SK-N-SH (cell line): ENCODE measurements around the gene UBC.

ENCODE experiments used
- EP300 ChIP-seq, 2 experiments: IDR thresholded peaks; 2 replicates each; pipeline versions ENCODE4 v1.4.0 to v1.6.1; 2012; ENCODE audit warnings: borderline replicate concordance in 1 of 2, low read depth in 1 of 2, low read length in 1 of 2
- GATA2 ChIP-seq: sonication (generic); formaldehyde crosslinking; IDR thresholded peaks from 2 replicates; pipeline ENCODE4 v1.5.0; 2020; ENCODE audit warnings: mild to moderate bottlenecking, missing genetic modification reagents
- POLR2AphosphoS5 ChIP-seq: IDR thresholded peaks from 2 replicates; pipeline ENCODE4 v1.6.1; 2012; ENCODE audit warnings: low read depth, low read length
- TF ChIP-seq, protein P1 (sequence below): IDR thresholded peaks from 2 replicates; pipeline ENCODE4 v1.4.0; 2012; ENCODE audit warnings: low read depth, borderline replicate concordance
- TF ChIP-seq, protein P2 (sequence below): fragments of 200-600 bp; sonication (generic); IDR thresholded peaks from 2 replicates; pipeline ENCODE4 v1.6.1; 2017; ENCODE audit warnings: antibody characterized with exemption, mild to moderate bottlenecking, moderate library complexity
- TF ChIP-seq, protein P3 (sequence below): IDR thresholded peaks from 2 replicates; pipeline ENCODE4 v1.4.0; 2012; ENCODE audit warnings: low read depth
- TF ChIP-seq, protein P4 (sequence below): IDR thresholded peaks from 2 replicates; pipeline ENCODE4 v1.6.1; 2012; ENCODE audit warnings: mild to moderate bottlenecking, low read depth, low read length, moderate library complexity

DNA sequence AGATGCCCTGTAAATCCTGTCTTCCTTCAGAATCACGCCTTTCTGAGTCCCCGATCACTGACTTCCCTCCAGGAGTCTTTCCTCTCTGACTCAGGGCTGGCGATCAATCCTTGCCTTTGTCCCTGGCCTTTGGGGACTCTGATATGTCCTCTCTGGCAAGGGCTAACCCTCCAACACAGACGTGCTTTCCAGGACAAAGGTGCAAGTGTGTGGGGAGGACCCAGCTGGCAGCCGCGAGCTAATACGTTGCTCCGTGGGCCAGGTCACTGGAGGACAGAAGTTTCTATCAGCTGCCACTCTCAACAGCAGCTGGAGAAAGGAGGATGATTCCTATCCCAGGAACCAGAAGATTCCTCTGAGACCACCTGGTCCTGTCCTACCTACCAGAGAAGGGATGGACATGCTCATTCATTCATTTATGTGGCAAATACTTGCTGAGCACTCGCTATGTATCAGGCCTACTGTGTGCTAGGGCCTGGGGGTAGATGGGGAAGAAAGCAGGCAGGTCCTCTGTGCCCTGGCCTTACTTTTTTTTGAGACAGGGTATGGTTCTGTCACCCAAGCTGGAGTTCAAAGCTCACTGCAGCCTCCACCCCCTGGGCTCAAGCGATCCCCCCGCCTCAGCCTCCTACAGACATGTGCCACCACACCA, 42.3 kb downstream of the UBC start:
- TF ChIP-seq POLR2AphosphoS5 (no peak), EP300 (IDR thresholded peaks at IDR 0.05; ENCODE audit: borderline replicate concordance in 1 of 2, low read depth in 1 of 2, low read length in 1 of 2) (no peak), GATA2 (CRISPR knock-in tag) (no peak)
- TF ChIP-seq, protein P1, sequence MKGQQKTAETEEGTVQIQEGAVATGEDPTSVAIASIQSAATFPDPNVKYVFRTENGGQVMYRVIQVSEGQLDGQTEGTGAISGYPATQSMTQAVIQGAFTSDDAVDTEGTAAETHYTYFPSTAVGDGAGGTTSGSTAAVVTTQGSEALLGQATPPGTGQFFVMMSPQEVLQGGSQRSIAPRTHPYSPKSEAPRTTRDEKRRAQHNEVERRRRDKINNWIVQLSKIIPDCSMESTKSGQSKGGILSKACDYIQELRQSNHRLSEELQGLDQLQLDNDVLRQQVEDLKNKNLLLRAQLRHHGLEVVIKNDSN = no peak
- TF ChIP-seq, protein P2, sequence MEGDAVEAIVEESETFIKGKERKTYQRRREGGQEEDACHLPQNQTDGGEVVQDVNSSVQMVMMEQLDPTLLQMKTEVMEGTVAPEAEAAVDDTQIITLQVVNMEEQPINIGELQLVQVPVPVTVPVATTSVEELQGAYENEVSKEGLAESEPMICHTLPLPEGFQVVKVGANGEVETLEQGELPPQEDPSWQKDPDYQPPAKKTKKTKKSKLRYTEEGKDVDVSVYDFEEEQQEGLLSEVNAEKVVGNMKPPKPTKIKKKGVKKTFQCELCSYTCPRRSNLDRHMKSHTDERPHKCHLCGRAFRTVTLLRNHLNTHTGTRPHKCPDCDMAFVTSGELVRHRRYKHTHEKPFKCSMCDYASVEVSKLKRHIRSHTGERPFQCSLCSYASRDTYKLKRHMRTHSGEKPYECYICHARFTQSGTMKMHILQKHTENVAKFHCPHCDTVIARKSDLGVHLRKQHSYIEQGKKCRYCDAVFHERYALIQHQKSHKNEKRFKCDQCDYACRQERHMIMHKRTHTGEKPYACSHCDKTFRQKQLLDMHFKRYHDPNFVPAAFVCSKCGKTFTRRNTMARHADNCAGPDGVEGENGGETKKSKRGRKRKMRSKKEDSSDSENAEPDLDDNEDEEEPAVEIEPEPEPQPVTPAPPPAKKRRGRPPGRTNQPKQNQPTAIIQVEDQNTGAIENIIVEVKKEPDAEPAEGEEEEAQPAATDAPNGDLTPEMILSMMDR = no peak
- TF ChIP-seq, protein P3, sequence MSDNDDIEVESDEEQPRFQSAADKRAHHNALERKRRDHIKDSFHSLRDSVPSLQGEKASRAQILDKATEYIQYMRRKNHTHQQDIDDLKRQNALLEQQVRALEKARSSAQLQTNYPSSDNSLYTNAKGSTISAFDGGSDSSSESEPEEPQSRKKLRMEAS = no peak
- TF ChIP-seq, protein P4, sequence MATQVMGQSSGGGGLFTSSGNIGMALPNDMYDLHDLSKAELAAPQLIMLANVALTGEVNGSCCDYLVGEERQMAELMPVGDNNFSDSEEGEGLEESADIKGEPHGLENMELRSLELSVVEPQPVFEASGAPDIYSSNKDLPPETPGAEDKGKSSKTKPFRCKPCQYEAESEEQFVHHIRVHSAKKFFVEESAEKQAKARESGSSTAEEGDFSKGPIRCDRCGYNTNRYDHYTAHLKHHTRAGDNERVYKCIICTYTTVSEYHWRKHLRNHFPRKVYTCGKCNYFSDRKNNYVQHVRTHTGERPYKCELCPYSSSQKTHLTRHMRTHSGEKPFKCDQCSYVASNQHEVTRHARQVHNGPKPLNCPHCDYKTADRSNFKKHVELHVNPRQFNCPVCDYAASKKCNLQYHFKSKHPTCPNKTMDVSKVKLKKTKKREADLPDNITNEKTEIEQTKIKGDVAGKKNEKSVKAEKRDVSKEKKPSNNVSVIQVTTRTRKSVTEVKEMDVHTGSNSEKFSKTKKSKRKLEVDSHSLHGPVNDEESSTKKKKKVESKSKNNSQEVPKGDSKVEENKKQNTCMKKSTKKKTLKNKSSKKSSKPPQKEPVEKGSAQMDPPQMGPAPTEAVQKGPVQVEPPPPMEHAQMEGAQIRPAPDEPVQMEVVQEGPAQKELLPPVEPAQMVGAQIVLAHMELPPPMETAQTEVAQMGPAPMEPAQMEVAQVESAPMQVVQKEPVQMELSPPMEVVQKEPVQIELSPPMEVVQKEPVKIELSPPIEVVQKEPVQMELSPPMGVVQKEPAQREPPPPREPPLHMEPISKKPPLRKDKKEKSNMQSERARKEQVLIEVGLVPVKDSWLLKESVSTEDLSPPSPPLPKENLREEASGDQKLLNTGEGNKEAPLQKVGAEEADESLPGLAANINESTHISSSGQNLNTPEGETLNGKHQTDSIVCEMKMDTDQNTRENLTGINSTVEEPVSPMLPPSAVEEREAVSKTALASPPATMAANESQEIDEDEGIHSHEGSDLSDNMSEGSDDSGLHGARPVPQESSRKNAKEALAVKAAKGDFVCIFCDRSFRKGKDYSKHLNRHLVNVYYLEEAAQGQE = no peak
